Measurements from ENCODE around the gene PLCB1.
"Not testable (repeated sequence)": the region's sequence is repeated elsewhere in the genome, so short reads cannot be mapped to it uniquely, and the experiment has no call there.

DNA sequence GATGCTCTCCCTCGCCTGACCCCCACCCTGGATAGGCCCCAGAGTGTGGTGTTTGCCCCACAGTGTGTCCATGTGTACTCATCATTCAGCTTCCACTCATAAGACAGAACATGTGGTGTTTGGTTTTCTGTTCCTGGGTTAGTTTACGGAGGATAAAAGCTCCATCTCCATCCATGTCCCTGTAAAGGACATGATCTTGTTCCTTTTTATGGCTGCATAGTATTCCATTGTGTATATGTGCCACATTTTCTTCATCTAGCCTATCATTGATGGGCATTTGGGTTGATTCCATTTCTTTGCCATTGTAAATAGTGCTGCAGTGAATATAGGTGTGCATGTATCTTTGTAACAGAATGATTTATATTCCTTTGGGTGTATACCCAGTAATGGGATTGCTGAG, 218.2 kb downstream of the PLCB1 start:
- TF ChIP-seq, protein P1, sequence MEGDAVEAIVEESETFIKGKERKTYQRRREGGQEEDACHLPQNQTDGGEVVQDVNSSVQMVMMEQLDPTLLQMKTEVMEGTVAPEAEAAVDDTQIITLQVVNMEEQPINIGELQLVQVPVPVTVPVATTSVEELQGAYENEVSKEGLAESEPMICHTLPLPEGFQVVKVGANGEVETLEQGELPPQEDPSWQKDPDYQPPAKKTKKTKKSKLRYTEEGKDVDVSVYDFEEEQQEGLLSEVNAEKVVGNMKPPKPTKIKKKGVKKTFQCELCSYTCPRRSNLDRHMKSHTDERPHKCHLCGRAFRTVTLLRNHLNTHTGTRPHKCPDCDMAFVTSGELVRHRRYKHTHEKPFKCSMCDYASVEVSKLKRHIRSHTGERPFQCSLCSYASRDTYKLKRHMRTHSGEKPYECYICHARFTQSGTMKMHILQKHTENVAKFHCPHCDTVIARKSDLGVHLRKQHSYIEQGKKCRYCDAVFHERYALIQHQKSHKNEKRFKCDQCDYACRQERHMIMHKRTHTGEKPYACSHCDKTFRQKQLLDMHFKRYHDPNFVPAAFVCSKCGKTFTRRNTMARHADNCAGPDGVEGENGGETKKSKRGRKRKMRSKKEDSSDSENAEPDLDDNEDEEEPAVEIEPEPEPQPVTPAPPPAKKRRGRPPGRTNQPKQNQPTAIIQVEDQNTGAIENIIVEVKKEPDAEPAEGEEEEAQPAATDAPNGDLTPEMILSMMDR (IDR thresholded peaks at IDR 0.05), result not testable (repeated sequence)
- TF ChIP-seq POLR2AphosphoS5 (IDR thresholded peaks at IDR 0.05), result not testable (repeated sequence)

Data from breast epithelium (tissue), 3 donors.